PC-9 (cell line): Measurements from ENCODE around the gene SPEM3. TPM values are rescaled to one million over a fixed set of nuclear protein-coding genes. Genes with fewer than 3 reads are reported as not detected.

Source experiments
- BruUV-seq: library from RNA; stranded (reverse); fragments of 400-500 nt; replicated peaks from 2 replicates; lab custom pipeline; 2021; lab: Mats Ljungman, UMichigan
- CTCF ChIA-PET: fragments of 300-600 bp; sonication (Branson Sonifier 250); formaldehyde crosslinking; loops from one replicate; lab custom pipeline; 2022; ENCODE audit warnings: antibody characterized with exemption; lab: Charles Lee
- POLR2A ChIA-PET: fragments of 300-600 bp; sonication (Branson Sonifier 250); formaldehyde crosslinking; loops from one replicate; lab custom pipeline; 2022; ENCODE audit warnings: antibody characterized with exemption; ENCODE audit not compliant: unreplicated experiment; lab: Charles Lee
- DNase-seq, 2 experiments: peaks; one replicate each; pipeline versions ENCODE4 v3.0.0 to v3.0.0-alpha.2; 2015 to 2022; ENCODE audit warnings: mixed read lengths in 1 of 2
- H2AFZ ChIP-seq: fragments of 200-600 bp; sonication (generic); 2 replicates; pipeline ENCODE4 v1.8.1; 2017; ENCODE audit warnings: antibody characterized with exemption
- H3F3A ChIP-seq: fragments of 200-600 bp; sonication (generic); 2 replicates; pipeline ENCODE4 v1.8.1; 2017; ENCODE audit warnings: antibody characterized with exemption, mild to moderate bottlenecking, low read depth; ENCODE audit not compliant: insufficient read depth
- H3K27ac ChIP-seq: fragments of 200-600 bp; sonication (generic); 2 replicates; pipeline ENCODE4 v1.6.1; 2016; ENCODE audit warnings: mixed run types
- H3K27me3 ChIP-seq: fragments of 200-600 bp; sonication (generic); 2 replicates; pipeline ENCODE4 v1.6.1; 2016; ENCODE audit warnings: low read depth, mixed run types; ENCODE audit not compliant: insufficient read depth
- H3K36me3 ChIP-seq: fragments of 200-600 bp; sonication (generic); 2 replicates; pipeline ENCODE4 v1.6.1; 2016; ENCODE audit warnings: low read depth, mixed run types
- H3K4me1 ChIP-seq: fragments of 200-600 bp; sonication (generic); replicated peaks from 2 replicates; pipeline ENCODE4 v1.6.1; 2016; ENCODE audit warnings: mixed run types; ENCODE audit not compliant: insufficient read depth
- H3K4me2 ChIP-seq: fragments of 200-600 bp; sonication (generic); 2 replicates; pipeline ENCODE4 v1.6.1; 2017; ENCODE audit warnings: mixed run types
- H3K4me3 ChIP-seq: fragments of 200-600 bp; sonication (generic); 2 replicates; pipeline ENCODE4 v1.6.1; 2016; ENCODE audit warnings: mixed run types
- H3K79me2 ChIP-seq: fragments of 200-600 bp; sonication (generic); 2 replicates; pipeline ENCODE4 v1.6.1; 2017; ENCODE audit warnings: low read depth, mixed run types
- H3K9me2 ChIP-seq: fragments of 200-600 bp; sonication (generic); 2 replicates; pipeline ENCODE4 v1.8.1; 2017; ENCODE audit warnings: mild to moderate bottlenecking; ENCODE audit not compliant: insufficient read depth
- H3K9me3 ChIP-seq: fragments of 200-600 bp; sonication (generic); 2 replicates; pipeline ENCODE4 v1.8.1; 2016; ENCODE audit warnings: low read depth; ENCODE audit not compliant: insufficient read depth
- H4K20me1 ChIP-seq: fragments of 200-600 bp; sonication (generic); 2 replicates; pipeline ENCODE4 v1.8.1; 2017; ENCODE audit not compliant: insufficient read depth
- EZH2 ChIP-seq: fragments of 200-600 bp; sonication (generic); IDR thresholded peaks from 2 replicates; pipeline ENCODE4 v1.8.0; 2017; ENCODE audit warnings: antibody characterized with exemption, low read depth
- intact Hi-C: fragments of 100-400 bp; cut with micrococcal nuclease; formaldehyde crosslinking; loops from one replicate; pipeline ENCODE4 v1.10.0; 2022; ENCODE audit not compliant: unreplicated experiment
- total RNA-seq: library from RNA; stranded (reverse); gene quantifications from 2 replicates; pipeline ENCODE4 v1.2.3, GENCODE V29; 2021
- TF ChIP-seq, protein P1 (sequence below): fragments of 200-600 bp; sonication (generic); conservative IDR thresholded peaks from 2 replicates; pipeline ENCODE4 v1.6.1; 2017; ENCODE audit warnings: mixed run types, antibody characterized with exemption, mild to moderate bottlenecking, moderate library complexity

The SPEM3 gene
- total RNA-seq, 1 experiment from 2014 or later = not detected

DNA sequence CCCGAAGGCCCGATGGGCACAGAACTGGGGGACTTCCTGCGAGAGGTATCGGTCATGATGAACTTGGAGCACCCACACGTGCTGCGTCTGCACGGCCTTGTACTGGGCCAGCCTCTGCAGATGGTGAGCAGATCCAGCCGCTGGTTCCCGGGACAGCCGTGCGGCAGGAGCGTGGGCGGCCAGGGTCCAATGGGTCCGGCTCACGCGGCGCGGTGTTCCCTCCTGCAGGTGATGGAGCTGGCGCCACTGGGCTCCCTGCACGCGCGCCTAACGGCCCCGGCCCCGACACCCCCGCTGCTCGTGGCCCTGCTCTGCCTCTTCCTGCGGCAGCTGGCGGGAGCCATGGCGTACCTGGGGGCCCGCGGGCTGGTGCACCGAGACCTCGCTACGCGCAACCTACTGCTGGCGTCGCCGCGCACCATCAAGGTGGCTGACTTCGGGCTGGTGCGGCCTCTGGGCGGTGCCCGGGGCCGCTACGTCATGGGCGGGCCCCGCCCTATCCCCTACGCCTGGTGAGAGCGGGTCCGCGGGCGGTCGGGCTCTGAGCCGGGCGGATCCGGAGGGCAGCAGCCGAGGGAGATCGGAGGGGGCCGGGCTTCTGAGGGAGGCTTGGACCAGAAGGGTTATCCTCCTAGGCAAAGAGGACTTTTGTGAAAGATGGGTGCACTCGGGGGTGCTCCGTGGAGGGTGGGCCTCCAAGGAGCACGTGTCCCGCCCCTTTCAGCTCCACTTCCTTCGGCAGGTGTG lies 44.7 kb upstream of the SPEM3 start:
- intact Hi-C loops = no loop called here
- H3K36me3 ChIP-seq = no peaks in the 10 kb centered on the region
- H3K4me3 ChIP-seq = no peak overlapping the region
- no peaks in the 10 kb centered on the region for H3K9me2 ChIP-seq
- H3K27me3 ChIP-seq = no peaks in the 10 kb centered on the region
- no peaks in the 10 kb centered on the region for H4K20me1 ChIP-seq
- H3K4me1 ChIP-seq = no peaks in the 10 kb centered on the region
- H3K4me2 ChIP-seq = no peak overlapping the region
- H3K79me2 ChIP-seq = 0 out of 2 replicates have a peak, but pooled peaks cover 4% of the 10 kb centered on the region
- ChIA-PET CTCF (interaction anchor here (0.6 kb wide), 1 partner anchor 17 kb away, joined by 3 read pairs; no protein-coding TSS in a partner anchor), POLR2A (interaction anchor here (0.6 kb wide), 1 partner anchor 60 kb away, joined by 3 read pairs; no protein-coding TSS in a partner anchor)
- no TSS peak for BruUV-seq
- no peak overlapping the region for H3K27ac ChIP-seq
- no peaks in the 10 kb centered on the region for H3K9me3 ChIP-seq
- no peak overlapping the region for H2AFZ ChIP-seq
- no peak for TF ChIP-seq EZH2
- TF ChIP-seq, protein P1, sequence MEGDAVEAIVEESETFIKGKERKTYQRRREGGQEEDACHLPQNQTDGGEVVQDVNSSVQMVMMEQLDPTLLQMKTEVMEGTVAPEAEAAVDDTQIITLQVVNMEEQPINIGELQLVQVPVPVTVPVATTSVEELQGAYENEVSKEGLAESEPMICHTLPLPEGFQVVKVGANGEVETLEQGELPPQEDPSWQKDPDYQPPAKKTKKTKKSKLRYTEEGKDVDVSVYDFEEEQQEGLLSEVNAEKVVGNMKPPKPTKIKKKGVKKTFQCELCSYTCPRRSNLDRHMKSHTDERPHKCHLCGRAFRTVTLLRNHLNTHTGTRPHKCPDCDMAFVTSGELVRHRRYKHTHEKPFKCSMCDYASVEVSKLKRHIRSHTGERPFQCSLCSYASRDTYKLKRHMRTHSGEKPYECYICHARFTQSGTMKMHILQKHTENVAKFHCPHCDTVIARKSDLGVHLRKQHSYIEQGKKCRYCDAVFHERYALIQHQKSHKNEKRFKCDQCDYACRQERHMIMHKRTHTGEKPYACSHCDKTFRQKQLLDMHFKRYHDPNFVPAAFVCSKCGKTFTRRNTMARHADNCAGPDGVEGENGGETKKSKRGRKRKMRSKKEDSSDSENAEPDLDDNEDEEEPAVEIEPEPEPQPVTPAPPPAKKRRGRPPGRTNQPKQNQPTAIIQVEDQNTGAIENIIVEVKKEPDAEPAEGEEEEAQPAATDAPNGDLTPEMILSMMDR = no peak
- no peaks in the 10 kb centered on the region for H3F3A ChIP-seq
- DNase-seq = no peak

DNA sequence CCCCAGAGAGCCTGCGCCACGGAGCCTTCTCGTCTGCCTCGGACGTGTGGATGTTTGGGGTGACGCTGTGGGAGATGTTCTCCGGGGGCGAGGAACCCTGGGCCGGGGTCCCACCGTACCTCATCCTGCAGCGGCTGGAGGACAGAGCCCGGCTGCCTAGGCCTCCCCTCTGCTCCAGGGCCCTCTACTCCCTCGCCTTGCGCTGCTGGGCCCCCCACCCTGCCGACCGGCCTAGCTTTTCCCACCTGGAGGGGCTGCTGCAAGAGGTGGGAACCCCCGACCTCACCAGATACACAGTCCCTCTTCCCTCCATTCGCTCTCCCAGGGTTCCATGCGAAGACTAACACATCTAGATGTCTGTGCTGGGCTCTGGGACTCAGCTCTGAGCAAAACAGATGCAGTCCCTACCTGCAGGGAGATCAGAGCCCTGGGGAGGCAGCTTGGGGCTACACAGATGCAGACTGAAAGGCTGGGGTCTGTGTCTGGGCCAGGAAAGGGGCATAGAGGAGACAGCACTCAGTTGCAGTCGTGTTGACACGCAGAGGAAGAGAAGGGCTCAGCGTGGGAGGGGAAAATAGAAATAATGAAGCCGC lies 44.1 kb upstream of the SPEM3 start:
- H3K27ac ChIP-seq = no peak overlapping the region
- POLR2A ChIA-PET = interaction anchor here (0.6 kb wide), 1 partner anchor 59 kb away, joined by 3 read pairs; no protein-coding TSS in a partner anchor

DNA sequence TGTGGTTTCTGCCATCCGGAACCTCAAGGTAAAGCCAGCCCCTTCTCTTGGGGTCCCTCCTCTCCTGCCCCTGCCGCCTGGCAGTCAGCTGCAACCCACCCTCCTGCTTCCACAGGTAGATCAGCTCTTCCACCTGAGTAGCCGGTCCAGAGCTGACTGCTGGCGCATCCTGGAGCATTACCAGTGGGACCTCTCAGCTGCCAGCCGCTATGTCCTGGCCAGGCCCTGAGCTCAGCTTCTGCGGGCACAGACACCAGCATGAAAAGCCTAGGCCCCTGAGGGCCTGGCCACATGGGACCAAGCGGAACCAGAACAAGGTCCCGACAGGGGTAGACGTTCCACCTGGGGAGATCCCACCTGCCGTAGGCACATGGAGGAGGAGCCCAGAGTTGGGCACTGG lies 39.8 kb upstream of the SPEM3 start:
- Histone ChIP-seq H3K27ac (no peak overlapping the region), H3K4me3 (no peak overlapping the region), H3K79me2 (no peaks in the 10 kb centered on the region), H3K4me2 (no peak overlapping the region), H3K9me2 (no peaks in the 10 kb centered on the region), H2AFZ (no peak overlapping the region), H3K9me3 (no peaks in the 10 kb centered on the region), H3K36me3 (no peaks in the 10 kb centered on the region), H3K27me3 (no peaks in the 10 kb centered on the region), H3F3A (no peaks in the 10 kb centered on the region), H4K20me1 (no peaks in the 10 kb centered on the region), H3K4me1 (no peaks in the 10 kb centered on the region)
- DNase-seq = no peak
- TF ChIP-seq, protein P1 = no peak
- no peak for TF ChIP-seq EZH2
- CTCF ChIA-PET = no interaction called here
- no TSS peak for BruUV-seq
- POLR2A ChIA-PET = interaction anchor here (0.7 to 1.4 kb wide), 3 partner anchors 12 to 46 kb away, joined by 4 to 10 read pairs (median 6); partner anchors contain the start of genes TMEM102 and TMEM256
- intact Hi-C loops = no loop called here

More for the DNA sequence above, 44.1 kb upstream of the SPEM3 start:
- H3K4me3 ChIP-seq = no peak overlapping the region
- intact Hi-C loops = no loop called here
- no peaks in the 10 kb centered on the region for H3K9me2 ChIP-seq
- H3K9me3 ChIP-seq = no peaks in the 10 kb centered on the region
- no peaks in the 10 kb centered on the region for H3F3A ChIP-seq
- no peaks in the 10 kb centered on the region for H3K4me1 ChIP-seq
- no peak for DNase-seq
- no TSS peak for BruUV-seq
- CTCF ChIA-PET = interaction anchor here (0.6 kb wide), 1 partner anchor 16 kb away, joined by 3 read pairs; no protein-coding TSS in a partner anchor
- no peaks in the 10 kb centered on the region for H3K27me3 ChIP-seq
- no peak overlapping the region for H3K4me2 ChIP-seq
- no peaks in the 10 kb centered on the region for H3K36me3 ChIP-seq
- 0 out of 2 replicates have a peak, but pooled peaks cover 4% of the 10 kb centered on the region for H3K79me2 ChIP-seq
- TF ChIP-seq, protein P1 = no peak
- TF ChIP-seq EZH2 = no peak
- no peaks in the 10 kb centered on the region for H4K20me1 ChIP-seq
- no peak overlapping the region for H2AFZ ChIP-seq
